CD4-positive, alpha-beta T cell treated with Interleukin-15 for 4 hours (primary cell): ENCODE measurements around the gene NBPF9.
"Not testable (repeated sequence)": the region's sequence is repeated elsewhere in the genome, so short reads cannot be mapped to it uniquely, and the experiment has no call there.

ENCODE experiments used
- DNase-seq: peaks from one replicate; pipeline ENCODE4 v3.0.0-alpha.2; 2020; ENCODE audit warnings: low spot score

NBPF9 gene

GRCh38 chr1:149015522-149015921, 87.8 kb downstream of the NBPF9 start:
- not testable (repeated sequence) for DNase-seq

GRCh38 chr1:149013513-149013912, 89.8 kb downstream of the NBPF9 start:
- not testable (repeated sequence) for DNase-seq

- DNase-seq = not testable (repeated sequence)
Observed at GRCh38 chr1:149012599-149012998, 90.8 kb downstream of the NBPF9 start.

GRCh38 chr1:149009761-149010160, 93.6 kb downstream of the NBPF9 start:
- not testable (repeated sequence) for DNase-seq

GRCh38 chr1:149008769-149009168, 94.6 kb downstream of the NBPF9 start:
- DNase-seq = not testable (repeated sequence)

- not testable (repeated sequence) for DNase-seq
Observed at GRCh38 chr1:149008326-149008725, 95.0 kb downstream of the NBPF9 start.
